ENCODE data around the gene ADAMTS12. TPM values are rescaled to one million over a fixed set of nuclear protein-coding genes. Genes with fewer than 3 reads are reported as not detected.

Gene ADAMTS12, protein sequence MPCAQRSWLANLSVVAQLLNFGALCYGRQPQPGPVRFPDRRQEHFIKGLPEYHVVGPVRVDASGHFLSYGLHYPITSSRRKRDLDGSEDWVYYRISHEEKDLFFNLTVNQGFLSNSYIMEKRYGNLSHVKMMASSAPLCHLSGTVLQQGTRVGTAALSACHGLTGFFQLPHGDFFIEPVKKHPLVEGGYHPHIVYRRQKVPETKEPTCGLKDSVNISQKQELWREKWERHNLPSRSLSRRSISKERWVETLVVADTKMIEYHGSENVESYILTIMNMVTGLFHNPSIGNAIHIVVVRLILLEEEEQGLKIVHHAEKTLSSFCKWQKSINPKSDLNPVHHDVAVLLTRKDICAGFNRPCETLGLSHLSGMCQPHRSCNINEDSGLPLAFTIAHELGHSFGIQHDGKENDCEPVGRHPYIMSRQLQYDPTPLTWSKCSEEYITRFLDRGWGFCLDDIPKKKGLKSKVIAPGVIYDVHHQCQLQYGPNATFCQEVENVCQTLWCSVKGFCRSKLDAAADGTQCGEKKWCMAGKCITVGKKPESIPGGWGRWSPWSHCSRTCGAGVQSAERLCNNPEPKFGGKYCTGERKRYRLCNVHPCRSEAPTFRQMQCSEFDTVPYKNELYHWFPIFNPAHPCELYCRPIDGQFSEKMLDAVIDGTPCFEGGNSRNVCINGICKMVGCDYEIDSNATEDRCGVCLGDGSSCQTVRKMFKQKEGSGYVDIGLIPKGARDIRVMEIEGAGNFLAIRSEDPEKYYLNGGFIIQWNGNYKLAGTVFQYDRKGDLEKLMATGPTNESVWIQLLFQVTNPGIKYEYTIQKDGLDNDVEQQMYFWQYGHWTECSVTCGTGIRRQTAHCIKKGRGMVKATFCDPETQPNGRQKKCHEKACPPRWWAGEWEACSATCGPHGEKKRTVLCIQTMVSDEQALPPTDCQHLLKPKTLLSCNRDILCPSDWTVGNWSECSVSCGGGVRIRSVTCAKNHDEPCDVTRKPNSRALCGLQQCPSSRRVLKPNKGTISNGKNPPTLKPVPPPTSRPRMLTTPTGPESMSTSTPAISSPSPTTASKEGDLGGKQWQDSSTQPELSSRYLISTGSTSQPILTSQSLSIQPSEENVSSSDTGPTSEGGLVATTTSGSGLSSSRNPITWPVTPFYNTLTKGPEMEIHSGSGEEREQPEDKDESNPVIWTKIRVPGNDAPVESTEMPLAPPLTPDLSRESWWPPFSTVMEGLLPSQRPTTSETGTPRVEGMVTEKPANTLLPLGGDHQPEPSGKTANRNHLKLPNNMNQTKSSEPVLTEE (N-terminal part only)
- total RNA-seq, result 39.0 and 57.8 TPM in 2 replicates

DNA sequence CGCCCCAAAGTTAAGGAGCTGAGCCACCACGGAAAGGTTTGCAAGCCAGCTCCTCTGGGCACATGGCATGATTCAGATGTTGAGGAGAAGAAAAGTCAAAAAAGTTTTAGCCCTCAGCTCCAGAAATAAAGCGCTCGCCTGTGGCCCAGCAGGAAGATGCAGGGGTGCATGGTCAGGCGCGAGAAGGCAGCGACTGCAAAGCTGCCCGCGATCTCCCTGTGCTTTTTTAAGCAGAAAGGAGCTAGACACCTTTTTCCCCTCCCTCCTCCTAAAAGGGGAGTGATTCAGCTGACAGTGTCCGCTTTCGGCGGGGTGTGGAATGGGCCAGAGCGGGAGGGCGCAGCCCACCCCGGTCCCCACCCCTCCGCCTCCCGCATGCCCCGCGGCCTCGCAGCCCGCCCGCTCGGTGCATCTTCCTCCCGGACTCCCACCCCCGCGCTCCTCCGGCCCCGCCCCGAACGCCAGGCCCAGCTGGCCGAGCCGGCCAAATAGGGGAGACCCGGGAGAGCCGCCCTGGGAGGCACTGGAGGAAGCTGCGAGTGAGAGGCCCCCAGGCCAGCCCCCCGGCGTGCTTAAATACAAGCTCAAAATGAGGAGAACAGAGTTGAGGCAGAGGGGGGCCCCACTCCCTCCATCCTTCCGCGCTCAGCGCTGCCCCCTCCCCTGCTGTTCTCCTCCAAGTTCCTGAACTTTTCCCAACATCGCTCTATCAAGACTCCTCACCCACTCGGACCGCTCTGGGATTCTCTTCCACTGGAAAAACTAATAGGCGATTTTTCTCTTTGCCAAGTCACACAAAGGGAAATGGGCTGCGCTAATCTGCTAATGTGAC lies at the start of gene ADAMTS12:
ADAMTS12 (minus strand) TSS at position 203 of the 832 bp plus-strand sequence; CDS start at position 69, 134 bp downstream.

GRCh38 chr5:33936381-33937016 lies 44.7 kb upstream of the ADAMTS12 start, which contains the start of gene RXFP3:
Gene RXFP3 (plus strand): TSS chr5:33936386. CDS start chr5:33936741, 355 bp downstream.

Other genes with a start within 250 kb of the ADAMTS12 start
- gene RXFP3, start 44.4 kb upstream of the ADAMTS12 start, total RNA-seq, result not detected in 2 replicates
- gene SLC45A2, start 92.7 kb upstream of the ADAMTS12 start, total RNA-seq, result not detected in 2 replicates
- gene AMACR, start 116.1 kb upstream of the ADAMTS12 start, total RNA-seq, result 7.9 and 9.9 TPM in 2 replicates
- 0.65 and 1.6 TPM in 2 replicates for gene C1QTNF3, start 151.2 kb upstream of the ADAMTS12 start, total RNA-seq